Measurements from ENCODE around the gene FGD6.
"Not testable (repeated sequence)": the region's sequence is repeated elsewhere in the genome, so short reads cannot be mapped to it uniquely, and the experiment has no call there.

The FGD6 gene

DNA sequence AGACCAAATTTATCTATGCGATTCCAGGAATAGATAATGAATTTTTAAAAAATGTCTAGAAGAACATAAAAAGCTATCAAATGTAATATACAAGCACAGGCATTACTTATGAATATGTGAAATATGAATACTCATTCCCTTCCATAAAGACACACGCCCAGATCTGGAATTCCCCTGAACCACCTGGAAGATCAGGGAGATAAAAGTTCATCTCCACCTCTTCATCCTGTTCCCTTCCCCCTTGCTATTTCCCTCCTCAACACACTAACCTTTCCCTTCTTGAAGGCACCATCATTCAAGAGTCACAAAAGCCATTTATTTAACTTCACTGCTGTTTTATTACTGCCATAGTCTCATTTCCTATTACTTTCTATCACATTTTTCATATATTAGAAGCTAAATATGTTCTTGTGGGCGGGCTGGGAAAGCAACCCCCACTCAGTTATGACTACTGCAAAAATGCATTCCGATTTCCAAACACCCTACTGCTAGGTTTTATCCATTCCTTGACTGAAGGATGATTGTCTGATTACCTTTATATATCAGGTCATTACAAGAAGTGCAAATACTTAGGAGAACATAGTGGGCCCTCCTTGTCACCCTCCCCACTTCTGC lies 16.1 kb downstream of the FGD6 start:
- no peak for DNase-seq
- Histone ChIP-seq H3K36me3 (no peaks in the 10 kb centered on the region), H3K4me3 (ENCODE audit: low read depth, low read length) (no peak overlapping the region), H3K4me1 (peaks cover 8% of the 10 kb centered on the region; the same call in 1 of the 2 replicates), H3K9me3 (no peaks in the 10 kb centered on the region), H3K27me3 (no peaks in the 10 kb centered on the region)
- no peak for TF ChIP-seq CTCF (IDR thresholded peaks at IDR 0.05; ENCODE audit: low read depth, low read length)

DNA sequence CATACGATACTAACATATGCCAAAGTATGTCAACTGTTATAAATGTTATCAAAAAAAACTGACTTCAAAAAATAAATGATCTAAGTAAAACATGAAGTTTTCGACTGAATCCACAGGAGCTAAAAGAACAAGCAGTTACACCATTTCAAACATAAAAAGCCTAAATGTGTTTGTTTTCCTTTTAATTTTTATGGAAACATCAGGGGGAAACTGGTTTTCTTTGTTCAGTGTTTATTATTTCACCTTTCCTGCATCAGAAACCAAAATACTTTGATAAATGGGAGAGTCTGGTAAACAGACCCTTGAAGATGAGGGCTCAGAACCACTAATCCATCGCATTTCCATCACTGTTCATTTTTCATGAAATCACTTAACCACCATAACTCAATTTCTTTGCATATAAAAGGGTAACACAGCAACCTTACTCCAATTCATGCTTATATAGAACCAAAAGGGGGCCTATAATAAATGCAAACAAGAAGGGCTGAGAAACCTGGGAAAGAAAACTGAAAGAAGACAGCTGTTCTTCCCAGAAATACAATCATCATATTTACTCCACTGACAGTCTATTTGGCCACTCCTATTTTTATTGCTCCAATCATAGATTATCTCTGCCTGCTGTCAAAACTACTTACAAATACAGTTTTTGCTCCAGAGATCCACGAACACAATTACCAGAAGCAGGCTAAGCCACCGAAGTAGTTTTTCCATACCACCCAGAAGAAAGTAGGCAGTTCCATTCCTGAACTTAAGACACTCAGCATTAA lies 17.0 kb downstream of the FGD6 start:
- Histone ChIP-seq H3K4me3 (ENCODE audit: low read depth, low read length) (no peak overlapping the region), H3K36me3 (no peaks in the 10 kb centered on the region), H3K27me3 (no peaks in the 10 kb centered on the region), H3K4me1 (peaks cover 8% of the 10 kb centered on the region; the same call in 1 of the 2 replicates), H3K9me3 (no peaks in the 10 kb centered on the region)
- TF ChIP-seq CTCF (IDR thresholded peaks at IDR 0.05; ENCODE audit: low read depth, low read length), result no peak
- DNase-seq, result no peak

- TF ChIP-seq CTCF (IDR thresholded peaks at IDR 0.05; ENCODE audit: low read depth, low read length), result no peak
- DNase-seq, result no peak
- H3K27me3 ChIP-seq, result no peaks in the 10 kb centered on the region
- no peaks in the 10 kb centered on the region for H3K9me3 ChIP-seq
- no peaks in the 10 kb centered on the region for H3K36me3 ChIP-seq
- H3K4me1 ChIP-seq, result peaks cover 8% of the 10 kb centered on the region; the same call in 1 of the 2 replicates
- no peak overlapping the region for H3K4me3 ChIP-seq (ENCODE audit: low read depth, low read length)
Observed at GRCh38 chr12:95198914-95199313, 18.4 kb downstream of the FGD6 start.

DNA sequence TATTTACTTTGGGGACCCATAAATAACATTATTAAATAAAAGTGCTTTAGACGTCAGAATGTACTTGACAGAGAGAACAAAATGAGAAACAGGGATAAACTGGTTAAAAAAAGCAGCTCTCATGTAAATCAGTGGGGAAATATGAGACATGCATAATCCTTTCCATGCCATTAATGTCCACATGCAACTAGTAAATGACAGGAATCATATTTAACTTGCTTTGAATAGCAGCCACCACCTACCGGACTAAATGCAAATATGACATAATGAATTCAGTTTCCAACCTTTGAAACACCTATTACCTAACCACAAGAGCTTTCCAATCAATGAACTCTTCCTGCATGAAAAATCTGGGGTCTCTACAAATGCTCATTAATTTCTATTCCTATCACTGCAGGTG lies 19.6 kb downstream of the FGD6 start:
- no peak for TF ChIP-seq CTCF (IDR thresholded peaks at IDR 0.05; ENCODE audit: low read depth, low read length)
- Histone ChIP-seq H3K27me3 (no peaks in the 10 kb centered on the region), H3K36me3 (no peaks in the 10 kb centered on the region), H3K4me1 (peaks cover 8% of the 10 kb centered on the region; the same call in 1 of the 2 replicates), H3K4me3 (ENCODE audit: low read depth, low read length) (no peak overlapping the region), H3K9me3 (no peaks in the 10 kb centered on the region)
- DNase-seq, result no peak

DNA sequence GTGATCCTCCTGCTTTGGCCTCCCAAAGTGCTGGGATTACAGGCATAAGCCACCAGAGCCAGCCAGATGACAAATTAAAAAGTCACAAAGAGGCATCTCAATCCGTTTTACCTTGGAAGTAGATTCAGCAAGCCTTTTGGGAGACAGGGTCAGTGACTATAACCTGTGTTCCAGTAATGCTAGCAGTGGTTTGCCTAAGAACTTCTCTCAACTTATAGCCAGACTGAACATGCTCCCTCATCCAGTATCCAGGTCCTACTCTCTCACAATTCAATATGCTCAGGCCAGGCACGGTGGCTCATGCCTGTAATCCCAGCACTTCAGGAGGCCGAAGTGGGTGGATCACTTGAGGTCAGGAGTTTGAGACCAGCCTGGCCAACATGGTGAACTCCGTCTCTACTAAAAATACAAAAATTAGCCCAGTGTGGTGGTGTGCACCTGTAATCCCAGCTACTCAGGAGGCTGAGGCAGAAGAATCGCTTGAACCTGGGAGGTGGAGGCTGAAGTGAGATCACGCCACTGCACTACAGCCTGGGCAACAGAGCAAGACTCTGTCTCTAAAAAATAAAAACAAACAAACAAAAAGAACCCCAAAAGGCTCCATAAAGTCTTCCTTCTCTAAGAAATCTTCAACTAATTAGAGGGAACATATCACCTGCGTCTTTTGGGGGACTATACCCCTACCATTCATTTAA lies 20.2 kb downstream of the FGD6 start:
- H3K4me1 ChIP-seq; H3K27me3 ChIP-seq; H3K36me3 ChIP-seq; H3K4me3 ChIP-seq (ENCODE audit: low read depth, low read length); DNase-seq; H3K9me3 ChIP-seq: not testable (repeated sequence)

DNA sequence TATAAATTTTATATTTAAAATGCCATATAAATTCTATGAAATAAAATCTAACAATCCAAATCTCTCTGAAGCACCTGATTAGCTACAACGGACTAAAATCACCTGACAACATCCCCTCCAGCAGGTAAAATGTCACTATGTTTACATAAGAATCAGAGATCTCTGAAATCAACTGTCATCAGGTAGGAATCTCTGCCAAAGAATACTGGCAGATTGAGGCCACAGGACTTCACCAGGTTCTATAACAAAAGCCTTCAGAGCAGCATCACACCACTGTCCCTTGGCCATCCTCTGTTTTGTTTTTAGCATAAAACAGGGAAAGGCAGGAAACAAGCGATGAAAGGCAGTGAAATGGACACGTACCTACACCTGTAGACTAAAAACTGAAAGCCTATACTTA lies 22.1 kb downstream of the FGD6 start:
- DNase-seq, result no peak
- no peaks in the 10 kb centered on the region for H3K36me3 ChIP-seq
- H3K9me3 ChIP-seq, result no peaks in the 10 kb centered on the region
- no peaks in the 10 kb centered on the region for H3K27me3 ChIP-seq
- TF ChIP-seq CTCF (IDR thresholded peaks at IDR 0.05; ENCODE audit: low read depth, low read length), result no peak
- no peaks in the 10 kb centered on the region for H3K4me1 ChIP-seq
- no peak overlapping the region for H3K4me3 ChIP-seq (ENCODE audit: low read depth, low read length)

All from BE2C (cell line).